Measurements from ENCODE around the gene NUDT19.
"Not testable (repeated sequence)": the region's sequence is repeated elsewhere in the genome, so short reads cannot be mapped to it uniquely, and the experiment has no call there.

Gene NUDT19

GRCh38 chr19:32675720-32676185, 15.9 kb upstream of the NUDT19 start, which contains the start of gene RGS9BP:
Gene RGS9BP, plus strand, starts transcription at chr19:32675848. Its CDS starts 416 bp downstream, at chr19:32676264.
- DNase-seq, result no peak

- DNase-seq, result no peak
Observed at GRCh38 chr19:32676186-32676894, 15.3 kb upstream of the NUDT19 start.

- no peak for DNase-seq
Observed at GRCh38 chr19:32676895-32677359, 14.7 kb upstream of the NUDT19 start.

- DNase-seq, result peak; percentile 94
Observed at GRCh38 chr19:32677657-32678056, 14.0 kb upstream of the NUDT19 start.

- no peak for DNase-seq
Observed at GRCh38 chr19:32680986-32681385, 10.6 kb upstream of the NUDT19 start.

- DNase-seq, result no peak
Observed at GRCh38 chr19:32682317-32682716, 9.3 kb upstream of the NUDT19 start.

GRCh38 chr19:32686847-32687475, 4.7 kb upstream of the NUDT19 start:
- DNase-seq, result no peak

GRCh38 chr19:32687681-32688080, 3.9 kb upstream of the NUDT19 start:
- DNase-seq, result no peak

GRCh38 chr19:32688311-32688710, 3.3 kb upstream of the NUDT19 start:
- no peak for DNase-seq

- no peak for DNase-seq
Observed at GRCh38 chr19:32691952-32692726, 518 bp downstream of the NUDT19 start.

GRCh38 chr19:32692727-32693061, 1.1 kb downstream of the NUDT19 start:
- no peak for DNase-seq

GRCh38 chr19:32693151-32694108, 1.8 kb downstream of the NUDT19 start:
- not testable (repeated sequence) for DNase-seq

GRCh38 chr19:32694316-32694715, 2.7 kb downstream of the NUDT19 start:
- DNase-seq, result not testable (repeated sequence)

- DNase-seq, result not testable (repeated sequence)
Observed at GRCh38 chr19:32694851-32695250, 3.2 kb downstream of the NUDT19 start.

GRCh38 chr19:32695506-32695905, 3.9 kb downstream of the NUDT19 start:
- DNase-seq, result not testable (repeated sequence)

- not testable (repeated sequence) for DNase-seq
Observed at GRCh38 chr19:32696771-32697170, 5.2 kb downstream of the NUDT19 start.

GRCh38 chr19:32700129-32700528, 8.5 kb downstream of the NUDT19 start:
- DNase-seq, result not testable (repeated sequence)

GRCh38 chr19:32702010-32702409, 10.4 kb downstream of the NUDT19 start:
- DNase-seq, result no peak

- not testable (repeated sequence) for DNase-seq
Observed at GRCh38 chr19:32704006-32704405, 12.4 kb downstream of the NUDT19 start.

- no peak for DNase-seq
Observed at GRCh38 chr19:32708457-32708856, 16.8 kb downstream of the NUDT19 start.

GRCh38 chr19:32709032-32709431, 17.4 kb downstream of the NUDT19 start:
- DNase-seq, result no peak

GRCh38 chr19:32711747-32712146, 20.1 kb downstream of the NUDT19 start:
- no peak for DNase-seq
